K562 (cell line): Measurements from ENCODE around the gene ARHGEF33. TPM values are rescaled to one million over a fixed set of nuclear protein-coding genes. Genes with fewer than 3 reads are reported as not detected.

ENCODE experiments used
- FOSL1 ChIP-seq: fragments of 200-800 bp; sonication (Bioruptor generic); conservative IDR thresholded peaks from 2 replicates; pipeline ENCODE4 v1.6.1; 2016; ENCODE audit warnings: missing genetic modification characterization, missing compliant biosample characterization
- FOXM1 ChIP-seq, 2 experiments: fragments of 450-650 bp in 1 of 2; sonication (generic) in 1 of 2; formaldehyde crosslinking in 1 of 2; IDR thresholded peaks; 2 replicates each; pipeline versions ENCODE4 v1.6.1 to v1.9.0; 2017 to 2022; ENCODE audit warnings: low read depth in 2 of 2, mild to moderate bottlenecking in 2 of 2, missing genetic modification reagents in 1 of 2, moderate library complexity in 1 of 2
- KDM1A ChIP-seq, 2 experiments: fragments of 450-650 bp; IDR thresholded peaks; 2 replicates each; pipeline ENCODE4 v1.6.1; 2016; ENCODE audit warnings: mild to moderate bottlenecking in 2 of 2
- NR2C1 ChIP-seq, 2 experiments: fragments of 450-650 bp; IDR thresholded peaks; 2 replicates each; pipeline ENCODE4 v1.6.1; 2017; ENCODE audit warnings: mild to moderate bottlenecking in 2 of 2, antibody characterized with exemption in 1 of 2, inconsistent platforms in 1 of 2, missing compliant biosample characterization in 1 of 2, missing genetic modification characterization in 1 of 2
- RBM34 ChIP-seq: fragments of 200-400 bp; formaldehyde crosslinking; IDR thresholded peaks from 2 replicates; pipeline ENCODE4 v1.6.1; 2018; ENCODE audit warnings: low read length, borderline replicate concordance; ENCODE audit not compliant: insufficient read depth
- SP1 ChIP-seq: sonication (generic); formaldehyde crosslinking; IDR thresholded peaks from 2 replicates; pipeline ENCODE4 v1.8.1; 2022; ENCODE audit warnings: mild to moderate bottlenecking, missing genetic modification reagents
- TCF3 ChIP-seq: sonication (generic); formaldehyde crosslinking; IDR thresholded peaks from 2 replicates; pipeline ENCODE4 v1.4.0; 2020; ENCODE audit warnings: mild to moderate bottlenecking, missing genetic modification reagents
- ZNF184 ChIP-seq: sonication (generic); formaldehyde crosslinking; IDR thresholded peaks from 2 replicates; pipeline ENCODE4 v1.5.0; 2020; ENCODE audit warnings: missing genetic modification reagents
- ZNF583 ChIP-seq: fragments of 250-450 bp; sonication (Bioruptor Pico); IDR thresholded peaks from 2 replicates; pipeline ENCODE4 v1.4.0; 2020
- polyA plus RNA-seq, 8 experiments: library from polyadenylated mRNA; depleted of rRNA in 4 of 8; stranded (reverse) in 5 of 8; unstranded in 3 of 8; fragments of >200 nt; fragmentation: Nextera tagmentation in 2 of 8; fragmentation: Illumina TruSeq in 1 of 8; extraction: Ambion mirVana in 2 of 8; extraction: Trizol in 1 of 8; gene quantifications; 2 replicates each; pipeline versions ENCODE4 v1.2.1 to v1.2.3, GENCODE V29; 2011 to 2014; ENCODE audit warnings: inconsistent platforms in 1 of 8, missing spikeins in 1 of 8
- total RNA-seq, 7 experiments: library from RNA; depleted of rRNA in 6 of 7; stranded (reverse); fragments of >200 nt in 6 of 7; fragmentation: Illumina TruSeq in 2 of 7; extraction: Trizol in 2 of 7; gene quantifications; 2 replicates each; pipeline versions ENCODE4 v1.2.1 to v1.2.3, GENCODE V29; 2011 to 2021; ENCODE audit warnings: low replicate concordance in 1 of 7
- TF ChIP-seq, protein P1 (sequence below), 2 experiments: fragments of 450-650 bp; IDR thresholded peaks; 2 replicates each; pipeline ENCODE4 v1.6.1; 2016; ENCODE audit warnings: mild to moderate bottlenecking in 2 of 2, borderline replicate concordance in 1 of 2, low read depth in 1 of 2, moderate library complexity in 1 of 2
- TF ChIP-seq, protein P2 (sequence below), 2 experiments: fragments of 450-650 bp; IDR thresholded peaks; 2 replicates each; pipeline ENCODE4 v1.6.1; 2016

Gene ARHGEF33
- total and polyA plus RNA-seq, 9 of the 15 experiments (the other 6 are each of a cell fraction or from before 2014, with no cell fraction given): 0.01 to 0.08 (median 0.03) TPM; not detected in 5

DNA sequence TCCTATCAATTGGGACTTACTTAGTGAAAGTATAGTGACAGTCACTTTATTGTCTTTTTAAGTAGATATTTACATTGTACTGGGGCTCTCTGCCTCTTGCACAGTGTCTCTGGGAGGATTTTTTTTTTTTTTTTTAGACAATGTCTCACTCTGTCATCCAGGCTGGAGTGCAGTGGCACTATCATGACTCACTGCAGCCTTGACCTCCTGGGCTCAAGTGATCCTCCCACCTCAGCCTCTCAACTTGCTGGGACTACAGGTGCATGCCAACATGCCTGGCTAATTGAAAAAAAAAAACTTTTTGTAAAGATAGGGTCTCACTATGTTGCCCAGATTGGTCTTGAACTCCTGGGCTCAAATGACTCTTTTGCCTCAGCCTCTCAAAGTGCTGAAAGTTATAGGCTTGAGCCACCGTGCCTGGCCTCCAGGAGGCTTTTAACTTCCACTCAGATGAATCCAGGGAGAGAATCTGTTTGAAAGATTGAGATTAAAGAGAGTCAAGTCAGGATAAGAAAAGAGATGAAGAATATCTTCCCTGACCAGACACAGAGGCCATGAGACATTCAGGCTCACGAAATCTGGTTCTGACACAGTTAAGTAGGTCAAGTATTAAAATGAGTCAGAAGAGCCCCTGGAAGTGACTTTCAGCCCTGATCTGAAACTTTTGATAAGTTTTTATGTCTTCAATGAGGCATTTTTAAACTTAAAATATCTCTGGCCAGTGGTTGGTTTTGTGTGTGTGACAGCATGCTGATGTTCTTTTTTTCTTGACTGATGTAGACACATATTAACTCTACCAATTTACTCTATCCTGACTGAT is 18.3 kb downstream of the ARHGEF33 start (continued):
- TF ChIP-seq, protein P1, sequence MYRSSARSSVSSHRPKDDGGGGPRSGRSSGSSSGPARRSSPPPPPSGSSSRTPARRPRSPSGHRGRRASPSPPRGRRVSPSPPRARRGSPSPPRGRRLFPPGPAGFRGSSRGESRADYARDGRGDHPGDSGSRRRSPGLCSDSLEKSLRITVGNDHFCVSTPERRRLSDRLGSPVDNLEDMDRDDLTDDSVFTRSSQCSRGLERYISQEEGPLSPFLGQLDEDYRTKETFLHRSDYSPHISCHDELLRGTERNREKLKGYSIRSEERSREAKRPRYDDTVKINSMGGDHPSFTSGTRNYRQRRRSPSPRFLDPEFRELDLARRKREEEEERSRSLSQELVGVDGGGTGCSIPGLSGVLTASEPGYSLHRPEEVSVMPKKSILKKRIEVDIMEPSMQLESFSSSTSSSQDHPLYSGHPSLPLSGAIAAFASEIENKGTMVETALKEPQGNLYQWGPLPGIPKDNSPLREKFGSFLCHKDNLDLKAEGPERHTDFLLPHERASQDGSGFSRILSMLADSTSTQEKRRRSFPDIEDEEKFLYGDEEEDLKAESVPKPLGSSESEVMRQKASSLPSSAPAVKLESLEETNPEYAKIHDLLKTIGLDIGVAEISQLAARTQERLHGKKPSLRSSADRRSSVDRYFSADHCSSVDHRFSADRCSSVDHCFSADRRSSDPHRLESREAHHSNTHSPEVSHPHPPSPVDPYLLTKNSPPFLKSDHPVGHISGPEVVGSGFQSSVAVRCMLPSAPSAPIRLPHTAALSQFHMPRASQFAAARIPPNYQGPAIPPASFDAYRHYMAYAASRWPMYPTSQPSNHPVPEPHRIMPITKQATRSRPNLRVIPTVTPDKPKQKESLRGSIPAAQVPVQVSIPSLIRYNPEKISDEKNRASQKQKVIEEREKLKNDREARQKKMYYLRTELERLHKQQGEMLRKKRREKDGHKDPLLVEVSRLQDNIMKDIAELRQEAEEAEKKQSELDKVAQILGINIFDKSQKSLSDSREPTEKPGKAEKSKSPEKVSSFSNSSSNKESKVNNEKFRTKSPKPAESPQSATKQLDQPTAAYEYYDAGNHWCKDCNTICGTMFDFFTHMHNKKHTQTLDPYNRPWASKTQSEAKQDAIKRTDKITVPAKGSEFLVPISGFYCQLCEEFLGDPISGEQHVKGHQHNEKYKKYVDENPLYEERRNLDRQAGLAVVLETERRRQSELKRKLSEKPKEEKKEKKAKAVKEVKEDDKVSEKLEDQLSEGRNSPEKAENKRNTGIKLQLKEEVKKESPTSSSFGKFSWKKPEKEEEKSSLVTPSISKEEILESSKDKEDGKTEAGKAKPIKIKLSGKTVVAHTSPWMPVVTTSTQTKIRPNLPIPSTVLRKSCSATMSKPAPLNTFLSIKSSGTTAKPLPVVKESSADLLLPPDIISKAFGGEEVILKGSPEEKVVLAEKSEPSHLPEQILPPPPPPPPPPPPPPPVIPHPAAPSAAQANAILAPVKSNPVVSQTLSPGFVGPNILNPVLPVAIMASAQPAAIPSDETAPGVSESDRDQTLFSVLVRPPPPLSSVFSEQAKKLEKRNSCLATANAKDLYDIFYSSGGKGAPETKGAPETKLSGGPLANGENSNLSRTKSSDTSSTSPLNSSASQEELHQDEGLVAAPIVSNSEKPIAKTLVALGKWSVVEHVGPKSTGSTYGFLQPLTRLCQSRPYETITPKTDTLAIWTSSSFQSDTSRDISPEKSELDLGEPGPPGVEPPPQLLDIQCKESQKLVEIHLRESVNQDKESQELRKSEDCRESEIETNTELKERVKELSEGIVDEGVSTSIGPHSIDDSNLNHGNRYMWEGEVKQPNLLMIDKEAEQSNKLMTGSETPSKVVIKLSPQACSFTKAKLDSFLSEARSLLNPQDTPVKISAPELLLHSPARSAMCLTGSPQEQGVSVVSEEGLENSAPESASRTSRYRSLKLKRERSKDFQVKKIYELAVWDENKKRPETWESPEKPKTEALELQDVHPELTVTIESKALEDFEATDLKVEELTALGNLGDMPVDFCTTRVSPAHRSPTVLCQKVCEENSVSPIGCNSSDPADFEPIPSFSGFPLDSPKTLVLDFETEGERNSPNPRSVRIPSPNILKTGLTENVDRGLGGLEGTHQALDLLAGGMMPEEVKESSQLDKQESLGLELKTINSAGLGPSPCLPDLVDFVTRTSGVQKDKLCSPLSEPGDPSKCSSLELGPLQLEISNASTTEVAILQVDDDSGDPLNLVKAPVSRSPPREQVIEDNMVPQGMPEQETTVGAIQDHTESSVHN (IDR thresholded peaks at IDR 0.05; ENCODE audit: borderline replicate concordance in 1 of 2, low read depth in 1 of 2): no peak
- peak; percentile 36; the same call in 1 of the 2 replicates for TF ChIP-seq TCF3 (CRISPR knock-in tag)
- no peak for TF ChIP-seq SP1 (CRISPR knock-in tag)
- TF ChIP-seq, protein P2, sequence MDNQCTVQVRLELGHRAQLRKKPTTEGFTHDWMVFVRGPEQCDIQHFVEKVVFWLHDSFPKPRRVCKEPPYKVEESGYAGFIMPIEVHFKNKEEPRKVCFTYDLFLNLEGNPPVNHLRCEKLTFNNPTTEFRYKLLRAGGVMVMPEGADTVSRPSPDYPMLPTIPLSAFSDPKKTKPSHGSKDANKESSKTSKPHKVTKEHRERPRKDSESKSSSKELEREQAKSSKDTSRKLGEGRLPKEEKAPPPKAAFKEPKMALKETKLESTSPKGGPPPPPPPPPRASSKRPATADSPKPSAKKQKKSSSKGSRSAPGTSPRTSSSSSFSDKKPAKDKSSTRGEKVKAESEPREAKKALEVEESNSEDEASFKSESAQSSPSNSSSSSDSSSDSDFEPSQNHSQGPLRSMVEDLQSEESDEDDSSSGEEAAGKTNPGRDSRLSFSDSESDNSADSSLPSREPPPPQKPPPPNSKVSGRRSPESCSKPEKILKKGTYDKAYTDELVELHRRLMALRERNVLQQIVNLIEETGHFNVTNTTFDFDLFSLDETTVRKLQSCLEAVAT (IDR thresholded peaks at IDR 0.05): no peak
- 0 out of 2 replicates have a peak, but pooled peaks have one; percentile 43 for TF ChIP-seq FOSL1 (tag)
- TF ChIP-seq KDM1A (IDR thresholded peaks at IDR 0.05): peak; percentile 59 to 62; a peak in 3 of 4 replicates
- TF ChIP-seq NR2C1 (IDR thresholded peaks at IDR 0.05): no peak
- no peak for TF ChIP-seq NR2C1 (tag; IDR thresholded peaks at IDR 0.05)
- TF ChIP-seq RBM34: no peak
- TF ChIP-seq ZNF184 (CRISPR knock-in tag): no peak
- TF ChIP-seq ZNF583: no peak
- no peak for TF ChIP-seq FOXM1 (IDR thresholded peaks at IDR 0.05; ENCODE audit: low read depth)
- no peak for TF ChIP-seq FOXM1 (CRISPR knock-in tag; IDR thresholded peaks at IDR 0.05; ENCODE audit: low read depth)
